WTC11 (cell line): ENCODE measurements around the gene NRAP.

Source experiments
- AR ChIP-seq: fragments of 250-450 bp; sonication (Bioruptor Pico); IDR thresholded peaks from 2 replicates; pipeline ENCODE4 v1.9.0; 2021; ENCODE audit warnings: mild to moderate bottlenecking
- CTCF ChIP-seq: fragments of 200-600 bp; IDR thresholded peaks from 2 replicates; pipeline ENCODE4 v1.8.0; 2022; ENCODE audit warnings: antibody characterized with exemption
- MAX ChIP-seq: sonication (generic); formaldehyde crosslinking; IDR thresholded peaks from 2 replicates; pipeline ENCODE4 v1.8.0; 2022; ENCODE audit warnings: mild to moderate bottlenecking, missing genetic modification reagents
- NR2C2 ChIP-seq: sonication (generic); formaldehyde crosslinking; IDR thresholded peaks from 2 replicates; pipeline ENCODE4 v1.8.0; 2022; ENCODE audit warnings: mild to moderate bottlenecking, missing genetic modification reagents
- USF2 ChIP-seq: sonication (generic); formaldehyde crosslinking; IDR thresholded peaks from 2 replicates; pipeline ENCODE4 v1.8.1; 2023; ENCODE audit warnings: mild to moderate bottlenecking, missing genetic modification reagents, moderate library complexity

- no peak for TF ChIP-seq CTCF
- TF ChIP-seq NR2C2, result no peak
- TF ChIP-seq AR (CRISPR knock-in tag), result no peak
- TF ChIP-seq MAX (CRISPR knock-in tag), result no peak
- no peak for TF ChIP-seq USF2 (CRISPR knock-in tag)
Observed at GRCh38 chr10:113621799-113622198, 42.0 kb downstream of the NRAP start.
